Sigmoid colon (tissue), 4 donors: ENCODE measurements around the gene MKRN1.

Experiments
- EP300 ChIP-seq, 4 donors: sonication (generic); formaldehyde crosslinking; IDR thresholded peaks; one replicate each; pipeline ENCODE4 v1.6.1; 2017; ENCODE audit warnings: antibody characterized with exemption in 4 of 4
- POLR2A ChIP-seq, 2 donors: fragments of 450-650 bp; IDR thresholded peaks; one replicate each; pipeline ENCODE4 v1.6.1; 2016; ENCODE audit warnings: antibody characterized with exemption in 2 of 2, mild to moderate bottlenecking in 2 of 2, moderate library complexity in 2 of 2
- POLR2AphosphoS5 ChIP-seq, 4 donors: sonication (generic); formaldehyde crosslinking; IDR thresholded peaks; one replicate each; pipeline ENCODE4 v1.6.1; 2017; ENCODE audit warnings: antibody characterized with exemption in 4 of 4
- TF ChIP-seq, protein P1 (sequence below), 4 experiments: fragments of 450-650 bp in 3 of 4; fragments of 200-600 bp in 1 of 4; IDR thresholded peaks; one replicate each; pipeline ENCODE4 v1.5.1; 2016 to 2019; ENCODE audit warnings: antibody characterized with exemption in 4 of 4, mild to moderate bottlenecking in 3 of 4, moderate library complexity in 2 of 4

DNA sequence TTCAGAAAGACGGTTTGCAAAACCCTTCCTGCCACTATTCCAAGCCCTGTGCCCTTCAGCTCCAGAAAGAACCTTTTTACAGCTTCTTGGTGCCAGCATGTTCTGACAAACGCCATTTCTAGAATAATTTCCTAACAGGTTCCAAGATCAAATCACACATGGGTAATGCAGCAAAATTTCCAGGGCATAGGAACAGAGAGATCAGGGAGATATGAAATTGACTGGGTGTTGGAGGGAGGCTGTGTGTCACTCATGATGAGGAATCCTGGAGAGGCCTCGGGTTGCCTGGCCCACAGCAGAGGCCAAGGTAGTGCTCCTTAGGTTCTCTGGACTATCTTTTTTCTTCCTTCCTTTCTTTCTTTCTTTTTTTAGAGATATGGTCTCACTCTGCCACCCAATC, 45.9 kb downstream of the MKRN1 start:
- TF ChIP-seq, protein P1, sequence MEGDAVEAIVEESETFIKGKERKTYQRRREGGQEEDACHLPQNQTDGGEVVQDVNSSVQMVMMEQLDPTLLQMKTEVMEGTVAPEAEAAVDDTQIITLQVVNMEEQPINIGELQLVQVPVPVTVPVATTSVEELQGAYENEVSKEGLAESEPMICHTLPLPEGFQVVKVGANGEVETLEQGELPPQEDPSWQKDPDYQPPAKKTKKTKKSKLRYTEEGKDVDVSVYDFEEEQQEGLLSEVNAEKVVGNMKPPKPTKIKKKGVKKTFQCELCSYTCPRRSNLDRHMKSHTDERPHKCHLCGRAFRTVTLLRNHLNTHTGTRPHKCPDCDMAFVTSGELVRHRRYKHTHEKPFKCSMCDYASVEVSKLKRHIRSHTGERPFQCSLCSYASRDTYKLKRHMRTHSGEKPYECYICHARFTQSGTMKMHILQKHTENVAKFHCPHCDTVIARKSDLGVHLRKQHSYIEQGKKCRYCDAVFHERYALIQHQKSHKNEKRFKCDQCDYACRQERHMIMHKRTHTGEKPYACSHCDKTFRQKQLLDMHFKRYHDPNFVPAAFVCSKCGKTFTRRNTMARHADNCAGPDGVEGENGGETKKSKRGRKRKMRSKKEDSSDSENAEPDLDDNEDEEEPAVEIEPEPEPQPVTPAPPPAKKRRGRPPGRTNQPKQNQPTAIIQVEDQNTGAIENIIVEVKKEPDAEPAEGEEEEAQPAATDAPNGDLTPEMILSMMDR (IDR thresholded peaks at IDR 0.05) = no peak
- TF ChIP-seq POLR2A (IDR thresholded peaks at IDR 0.05) (no peak), POLR2AphosphoS5 (IDR thresholded peaks at IDR 0.05) (no peak), EP300 (IDR thresholded peaks at IDR 0.05) (no peak)
